Non-pigmented ciliary epithelial cell (primary cell): Measurements from ENCODE around the gene SUSD6.

Experiments
- DNase-seq: peaks from one replicate; pipeline ENCODE4 v3.0.0-alpha.2; 2010; ENCODE audit warnings: low read depth

Gene SUSD6

GRCh38 chr14:69611172-69612013, at the start of gene SUSD6:
TSS of gene SUSD6 (plus strand) at chr14:69611596. CDS start at chr14:69658593, 46,997 bp downstream.
- DNase-seq = no peak

GRCh38 chr14:69561893-69562292, 49.5 kb upstream of the SUSD6 start:
- DNase-seq = no peak

- DNase-seq = no peak
These were observed 43.8 kb upstream of the SUSD6 start for GRCh38 chr14:69567563-69567962.

GRCh38 chr14:69569859-69570258, 41.5 kb upstream of the SUSD6 start:
- no peak for DNase-seq

- no peak for DNase-seq
These were observed 40.5 kb upstream of the SUSD6 start for GRCh38 chr14:69570836-69571330.

GRCh38 chr14:69571449-69572029, 39.9 kb upstream of the SUSD6 start:
- no peak for DNase-seq

- DNase-seq = no peak
These were observed 39.2 kb upstream of the SUSD6 start for GRCh38 chr14:69572030-69572840.

GRCh38 chr14:69572841-69573135, 38.6 kb upstream of the SUSD6 start:
- DNase-seq = no peak

GRCh38 chr14:69573205-69573830, 38.1 kb upstream of the SUSD6 start:
- DNase-seq = no peak

GRCh38 chr14:69573831-69574262, 37.5 kb upstream of the SUSD6 start:
- DNase-seq = no peak

- no peak for DNase-seq
These were observed 37.0 kb upstream of the SUSD6 start, which contains the start of gene CCDC177 for GRCh38 chr14:69574263-69574953. TSS of gene CCDC177 (minus strand) at chr14:69574871. CDS start at chr14:69573622, 1,249 bp downstream.

GRCh38 chr14:69574954-69575295, 36.5 kb upstream of the SUSD6 start:
- no peak for DNase-seq

GRCh38 chr14:69579476-69579875, 31.9 kb upstream of the SUSD6 start:
- DNase-seq = no peak

- DNase-seq = peak; percentile 79
These were observed 31.3 kb upstream of the SUSD6 start for GRCh38 chr14:69580009-69580577.

GRCh38 chr14:69581316-69581935, 30.0 kb upstream of the SUSD6 start:
- DNase-seq = no peak

- peak; percentile 24 for DNase-seq
These were observed 29.2 kb upstream of the SUSD6 start for GRCh38 chr14:69582212-69582611.

GRCh38 chr14:69582829-69583228, 28.6 kb upstream of the SUSD6 start:
- DNase-seq = no peak

- no peak for DNase-seq
These were observed 27.0 kb upstream of the SUSD6 start for GRCh38 chr14:69584389-69584788.

GRCh38 chr14:69586404-69586803, 25.0 kb upstream of the SUSD6 start:
- no peak for DNase-seq

- no peak for DNase-seq
These were observed 24.0 kb upstream of the SUSD6 start for GRCh38 chr14:69587389-69587788.

GRCh38 chr14:69591317-69591716, 20.1 kb upstream of the SUSD6 start:
- DNase-seq = no peak
